Omental fat pad (tissue), 4 donors: ENCODE results near the gene BAHCC1. TPM values are rescaled to one million over a fixed set of nuclear protein-coding genes. Genes with fewer than 3 reads are reported as not detected.

Experiments
- ATAC-seq: fragments of 150-250 bp; one replicate; pipeline ENCODE4 v1.9.1; 2016; ENCODE audit warnings: mild to moderate bottlenecking, moderate library complexity; ENCODE audit not compliant: low FRiP score
- DNase-seq: peaks from one replicate; pipeline ENCODE4 v3.0.0-alpha.2; 2019; ENCODE audit warnings: low spot score
- CTCF ChIP-seq, 3 donors: fragments of 450-650 bp; IDR thresholded peaks; one replicate each; pipeline ENCODE4 v1.5.1; 2016 to 2017; ENCODE audit warnings: antibody characterized with exemption in 3 of 3, mild to moderate bottlenecking in 3 of 3, moderate library complexity in 2 of 3
- total RNA-seq, 4 donors: library from RNA; depleted of rRNA; stranded (reverse); fragments of >200 nt; gene quantifications; one replicate each; pipeline ENCODE4 v1.1.0, GENCODE V29; 2016

The BAHCC1 gene
- total RNA-seq, 4 donors from 2014 or later: 4.8 to 20.8 (median 7.1) TPM

GRCh38 chr17:81440051-81440471, 44.8 kb downstream of the BAHCC1 start:
- DNase-seq (no peak), ATAC-seq (no peak)
- TF ChIP-seq CTCF (IDR thresholded peaks at IDR 0.05): no peak

- ATAC-seq: no peak
- TF ChIP-seq CTCF (IDR thresholded peaks at IDR 0.05): no peak
These were observed 45.4 kb downstream of the BAHCC1 start for GRCh38 chr17:81440511-81441244.

GRCh38 chr17:81442791-81443190, 47.5 kb downstream of the BAHCC1 start:
- no peak for ATAC-seq
- no peak for TF ChIP-seq CTCF (IDR thresholded peaks at IDR 0.05)
- no peak for DNase-seq

More at GRCh38 chr17:81440511-81441244, 45.4 kb downstream of the BAHCC1 start:
- no peak for DNase-seq

GRCh38 chr17:81443269-81443668, 48.0 kb downstream of the BAHCC1 start:
- DNase-seq (no peak), ATAC-seq (no peak)
- no peak for TF ChIP-seq CTCF (IDR thresholded peaks at IDR 0.05)

GRCh38 chr17:81444610-81445339, 49.5 kb downstream of the BAHCC1 start:
- ATAC-seq: no peak
- DNase-seq: no peak
- no peak for TF ChIP-seq CTCF (IDR thresholded peaks at IDR 0.05)

GRCh38 chr17:81445642-81446503, 50.6 kb downstream of the BAHCC1 start:
- no peak for TF ChIP-seq CTCF (IDR thresholded peaks at IDR 0.05)
- DNase-seq (no peak), ATAC-seq (no peak)
